Panc1 (cell line): ENCODE measurements around the gene USH1C. TPM values are rescaled to one million over a fixed set of nuclear protein-coding genes. Genes with fewer than 3 reads are reported as not detected.

Source experiments
- ATAC-seq: fragments of 200-7000 bp; cut with Tn5 transposase; 2 replicates; pipeline ENCODE4 v1.9.1; 2020; ENCODE audit warnings: mild to moderate bottlenecking, moderate library complexity
- Bru-seq: library from RNA; stranded (reverse); fragments of 400-500 nt; gene quantifications from one replicate; lab custom pipeline; 2021; lab: Mats Ljungman, UMichigan
- BruChase-seq, 2 experiments: library from RNA; stranded (reverse); fragments of 400-500 nt; gene quantifications; one replicate each; lab custom pipeline; 2021; lab: Mats Ljungman, UMichigan
- BruUV-seq: library from RNA; stranded (reverse); fragments of 400-500 nt; replicated peaks from 2 replicates; lab custom pipeline; 2021; lab: Mats Ljungman, UMichigan
- CTCF ChIA-PET: fragments of 300-600 bp; sonication (Branson Sonifier 250); formaldehyde crosslinking; loops from one replicate; lab custom pipeline; 2022; ENCODE audit warnings: antibody characterized with exemption; lab: Charles Lee
- POLR2A ChIA-PET: fragments of 300-600 bp; sonication (Branson Sonifier 250); formaldehyde crosslinking; loops from one replicate; lab custom pipeline; 2022; ENCODE audit warnings: antibody characterized with exemption; lab: Charles Lee
- DNase-seq: peaks from one replicate; pipeline ENCODE4 v3.0.0-alpha.2; 2010; ENCODE audit warnings: low read depth, low spot score
- H3K27ac ChIP-seq: 2 replicates; pipeline ENCODE4 v1.5.1; 2011; ENCODE audit warnings: mild to moderate bottlenecking, low read length, inconsistent platforms
- H3K27me3 ChIP-seq: fragments of 200-500 bp; sonication (Bioruptor generic); 2 replicates; pipeline ENCODE4 v1.6.0; 2014; ENCODE audit warnings: low read length, inconsistent platforms; ENCODE audit not compliant: control insufficient read depth, insufficient read depth
- H3K36me3 ChIP-seq: fragments of 200-500 bp; sonication (Bioruptor generic); 2 replicates; pipeline ENCODE4 v1.5.1; 2014; ENCODE audit warnings: inconsistent platforms, mild to moderate bottlenecking, low read length, moderate library complexity; ENCODE audit not compliant: control insufficient read depth, insufficient read depth
- H3K4me1 ChIP-seq: 2 replicates; pipeline ENCODE4 v1.5.1; 2011; ENCODE audit warnings: inconsistent platforms, mild to moderate bottlenecking, low read length, moderate library complexity; ENCODE audit not compliant: control insufficient read depth, insufficient read depth
- H3K4me3 ChIP-seq, 2 experiments: 2 replicates each; pipeline ENCODE4 v1.5.1; 2011 to 2012; ENCODE audit warnings: low read depth in 2 of 2, low read length in 2 of 2, mild to moderate bottlenecking in 2 of 2, inconsistent platforms in 1 of 2, moderate library complexity in 1 of 2
- H3K9me3 ChIP-seq: fragments of 200-500 bp; sonication (Bioruptor generic); 2 replicates; pipeline ENCODE4 v1.5.1; 2014; ENCODE audit warnings: low read depth, mild to moderate bottlenecking, inconsistent platforms, low read length, moderate library complexity; ENCODE audit not compliant: control insufficient read depth, insufficient read depth
- CTCF ChIP-seq: fragments of 450-650 bp; IDR thresholded peaks from 2 replicates; pipeline ENCODE4 v1.5.1; 2017; ENCODE audit warnings: mild to moderate bottlenecking
- POLR2AphosphoS5 ChIP-seq: IDR thresholded peaks from 2 replicates; pipeline ENCODE4 v1.6.1; 2012; ENCODE audit warnings: mild to moderate bottlenecking, low read depth, low read length, moderate library complexity
- REST ChIP-seq, 2 experiments: IDR thresholded peaks; 2 replicates each; pipeline ENCODE4 v1.6.1; 2011 to 2012; ENCODE audit warnings: low read depth in 2 of 2, control low read depth in 1 of 2, low read length in 1 of 2, mild to moderate bottlenecking in 1 of 2, moderate library complexity in 1 of 2; ENCODE audit not compliant: insufficient read depth in 1 of 2
- SIN3A ChIP-seq: IDR thresholded peaks from 2 replicates; pipeline ENCODE4 v1.6.1; 2012; ENCODE audit warnings: low read depth, mild to moderate bottlenecking, low read length, moderate library complexity, borderline replicate concordance; ENCODE audit not compliant: insufficient read depth
- TCF7L2 ChIP-seq: IDR thresholded peaks from 2 replicates; pipeline ENCODE4 v1.6.1; 2011; ENCODE audit warnings: mild to moderate bottlenecking, low read depth, low read length, inconsistent platforms
- in situ Hi-C: cut with HindIII; loops from 2 replicates; pipeline ENCODE4 v1.10.0; 2016; ENCODE audit warnings: low sequenced_read_pairs, low pct_unique_long_range_greater_than_20kb
- intact Hi-C: fragments of 100-400 bp; cut with micrococcal nuclease; formaldehyde crosslinking; loops from one replicate; pipeline ENCODE4 v1.10.0; 2022; ENCODE audit not compliant: unreplicated experiment
- long read RNA-seq: library from polyadenylated mRNA; unstranded; transcript quantifications from one replicate; pipeline ENCODE4 v2.0.0, GENCODE V29; 2021; ENCODE audit not compliant: unreplicated experiment
- polyA plus RNA-seq: library from polyadenylated mRNA; unstranded; fragments of >200 nt; gene quantifications from one replicate; pipeline ENCODE4 v1.2.1, GENCODE V29; 2012; ENCODE audit warnings: missing spikeins; ENCODE audit not compliant: insufficient read length
- total RNA-seq: library from RNA; stranded (reverse); gene quantifications from one replicate; pipeline ENCODE4 v1.2.1, GENCODE V29; 2021; ENCODE audit not compliant: unreplicated experiment

USH1C gene
- not detected for total RNA-seq
- polyA plus RNA-seq = not detected
- percentile 9 among the genes with signal in this experiment for Bru-seq, nascent RNA
- BruChase-seq, experiment 1, labeled RNA remaining after a 2-hour chase = percentile 14 among the genes with signal in this experiment
- BruChase-seq, experiment 2, labeled RNA remaining after a 6-hour chase = percentile 6 among the genes with signal in this experiment
- long read RNA-seq = 0 reads

GRCh38 chr11:17544181-17544622 is at the start of gene USH1C:
TSS of gene USH1C (minus strand) at chr11:17544416. CDS start at chr11:17544307, 109 bp downstream.
- intact Hi-C loops = no loop called here
- Histone ChIP-seq H3K27me3 (no peaks in the 10 kb centered on the region), H3K9me3 (no peaks in the 10 kb centered on the region), H3K4me1 (no peaks in the 10 kb centered on the region), H3K27ac (no peak within 1 kb of the TSS), H3K36me3 (no peaks in the 10 kb centered on the region; the same call in 1 of the 2 replicates), H3K4me3 (peak within 1 kb of the TSS; percentile 22 to 41)
- BruUV-seq = no TSS peak
- ChIA-PET POLR2A (no interaction called here), CTCF (interaction anchor here (1.2 kb wide), 1 partner anchor 53 kb away, joined by 3 read pairs; no protein-coding TSS in a partner anchor)
- ATAC-seq = peak; percentile 89
- in situ Hi-C loops = no loop called here
- TF ChIP-seq POLR2AphosphoS5 = no peak
- no peak for TF ChIP-seq TCF7L2
- TF ChIP-seq CTCF = no peak
- no peak for TF ChIP-seq SIN3A
- no peak for TF ChIP-seq REST (IDR thresholded peaks at IDR 0.05; ENCODE audit: insufficient read depth in 1 of 2, low read depth in 2 of 2, low read length in 1 of 2)
- DNase-seq = no peak

- peak; percentile 35 for TF ChIP-seq CTCF
- no peak for TF ChIP-seq POLR2AphosphoS5
- BruUV-seq = no TSS peak
- CTCF ChIA-PET = no interaction called here
Measured at GRCh38 chr11:17593466-17594245, 49.4 kb upstream of the USH1C start.

More at GRCh38 chr11:17593466-17594245, 49.4 kb upstream of the USH1C start:
- Histone ChIP-seq H3K9me3 (no peaks in the 10 kb centered on the region), H3K4me1 (no peaks in the 10 kb centered on the region), H3K36me3 (no peaks in the 10 kb centered on the region), H3K27me3 (peaks cover 23% of the 10 kb centered on the region), H3K4me3 (no peak overlapping the region), H3K27ac (no peak overlapping the region)
- in situ Hi-C loops (no loop called here), intact Hi-C loops (no loop called here)
- POLR2A ChIA-PET = no interaction called here
- ATAC-seq (no peak; the same call in 1 of the 2 replicates), DNase-seq (no peak)
